OCI-LY1 (cell line): Measurements from ENCODE around the gene AGBL1.

Source experiments
- H2AFZ ChIP-seq: fragments of 200-600 bp; sonication (generic), shearing (Covaris generic); 2 replicates; pipeline ENCODE4 v1.6.0; 2014; ENCODE audit warnings: antibody characterized with exemption, mild to moderate bottlenecking, low read length
- H3F3A ChIP-seq: fragments of 200-600 bp; sonication (generic), shearing (Covaris generic); 2 replicates; pipeline ENCODE4 v1.6.0; 2014; ENCODE audit warnings: mild to moderate bottlenecking, antibody characterized with exemption, low read length, moderate library complexity; ENCODE audit not compliant: insufficient read depth
- H3K27ac ChIP-seq: fragments of 200-600 bp; sonication (generic); 2 replicates; pipeline ENCODE4 v1.5.1; 2014; ENCODE audit warnings: low read length, mixed run types, mild to moderate bottlenecking, low read depth; ENCODE audit not compliant: poor library complexity, severe bottlenecking
- H3K27me3 ChIP-seq: fragments of 200-600 bp; sonication (generic); 2 replicates; pipeline ENCODE4 v1.6.0; 2014; ENCODE audit warnings: antibody characterized with exemption, mild to moderate bottlenecking, low read length, moderate library complexity; ENCODE audit not compliant: insufficient read depth
- H3K36me3 ChIP-seq: fragments of 200-600 bp; sonication (generic); 2 replicates; pipeline ENCODE4 v1.6.1; 2014; ENCODE audit warnings: mild to moderate bottlenecking, antibody characterized with exemption, low read length, moderate library complexity, mixed read lengths; ENCODE audit not compliant: insufficient read depth
- H3K4me1 ChIP-seq: fragments of 200-600 bp; sonication (generic); 2 replicates; pipeline ENCODE4 v1.5.1; 2014; ENCODE audit warnings: mild to moderate bottlenecking, low read length, moderate library complexity; ENCODE audit not compliant: insufficient read depth, severe bottlenecking
- H3K4me2 ChIP-seq: fragments of 200-600 bp; sonication (generic), shearing (Covaris generic); 2 replicates; pipeline ENCODE4 v1.6.1; 2014; ENCODE audit warnings: low read length
- H3K4me3 ChIP-seq: fragments of 200-600 bp; sonication (generic); 2 replicates; pipeline ENCODE4 v1.5.1; 2014; ENCODE audit warnings: low read length, low read depth, mild to moderate bottlenecking, mixed read lengths; ENCODE audit not compliant: poor library complexity, severe bottlenecking
- H3K79me2 ChIP-seq: fragments of 200-600 bp; shearing (Covaris generic); 2 replicates; pipeline ENCODE4 v1.6.1; 2016; ENCODE audit warnings: mixed run types, low read length, mixed read lengths; ENCODE audit not compliant: insufficient read depth
- H3K9ac ChIP-seq: fragments of 200-600 bp; sonication (generic), shearing (Covaris generic); 2 replicates; pipeline ENCODE4 v1.6.1; 2014; ENCODE audit warnings: mild to moderate bottlenecking, low read length, mixed read lengths
- H3K9me2 ChIP-seq: fragments of 200-600 bp; sonication (generic), shearing (Covaris generic); 2 replicates; pipeline ENCODE4 v1.6.1; 2014; ENCODE audit warnings: low read depth, mild to moderate bottlenecking, low read length, mixed read lengths
- H3K9me3 ChIP-seq: fragments of 200-600 bp; shearing (Covaris generic); 2 replicates; pipeline ENCODE4 v1.6.1; 2014; ENCODE audit warnings: low read length, mixed read lengths
- H4K20me1 ChIP-seq: fragments of 200-600 bp; sonication (generic), shearing (Covaris generic); 2 replicates; pipeline ENCODE4 v1.6.0; 2016; ENCODE audit warnings: mild to moderate bottlenecking, low read length; ENCODE audit not compliant: insufficient read depth
- EZH2 ChIP-seq: fragments of 200-600 bp; sonication (generic), shearing (Covaris generic); IDR thresholded peaks from 2 replicates; pipeline ENCODE4 v1.8.0; 2017; ENCODE audit warnings: borderline replicate concordance, mixed run types, mild to moderate bottlenecking, antibody characterized with exemption, low read length, moderate library complexity, mixed read lengths
- TF ChIP-seq, protein P1 (sequence below): fragments of 200-600 bp; sonication (generic), shearing (Covaris generic); IDR thresholded peaks from 2 replicates; pipeline ENCODE4 v1.5.1; 2017; ENCODE audit warnings: mild to moderate bottlenecking, antibody characterized with exemption, low read length, moderate library complexity, mixed read lengths

AGBL1 gene

DNA sequence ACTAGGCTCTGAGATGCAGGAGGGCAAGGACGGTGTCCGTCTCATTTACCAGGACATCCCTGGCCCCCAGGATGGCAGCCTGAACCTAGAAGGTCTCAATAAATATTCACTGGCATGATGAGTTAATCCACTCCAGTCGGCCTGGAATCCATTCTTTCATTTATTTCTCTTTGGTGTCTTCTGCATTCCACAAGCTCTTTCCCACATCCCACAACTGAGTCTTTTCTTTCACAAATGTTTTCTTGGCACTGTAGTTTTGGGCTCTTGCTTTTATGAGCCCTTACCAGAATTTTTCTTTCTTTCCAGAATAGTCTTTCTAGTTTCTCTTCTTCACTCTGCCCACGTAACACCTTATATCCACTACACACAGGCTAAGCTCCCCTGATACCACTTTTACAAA, 778.0 kb downstream of the AGBL1 start:
- Histone ChIP-seq H4K20me1 (no peaks in the 10 kb centered on the region), H3K9me3 (no peaks in the 10 kb centered on the region), H3K9me2 (no peaks in the 10 kb centered on the region), H3K4me2 (no peak overlapping the region), H3K4me1 (no peaks in the 10 kb centered on the region), H3K79me2 (no peaks in the 10 kb centered on the region), H3K4me3 (no peak overlapping the region), H3K27me3 (no peaks in the 10 kb centered on the region), H3K36me3 (no peaks in the 10 kb centered on the region), H3K27ac (no peak overlapping the region), H3K9ac (no peak overlapping the region), H2AFZ (no peak overlapping the region), H3F3A (no peaks in the 10 kb centered on the region)
- TF ChIP-seq, protein P1, sequence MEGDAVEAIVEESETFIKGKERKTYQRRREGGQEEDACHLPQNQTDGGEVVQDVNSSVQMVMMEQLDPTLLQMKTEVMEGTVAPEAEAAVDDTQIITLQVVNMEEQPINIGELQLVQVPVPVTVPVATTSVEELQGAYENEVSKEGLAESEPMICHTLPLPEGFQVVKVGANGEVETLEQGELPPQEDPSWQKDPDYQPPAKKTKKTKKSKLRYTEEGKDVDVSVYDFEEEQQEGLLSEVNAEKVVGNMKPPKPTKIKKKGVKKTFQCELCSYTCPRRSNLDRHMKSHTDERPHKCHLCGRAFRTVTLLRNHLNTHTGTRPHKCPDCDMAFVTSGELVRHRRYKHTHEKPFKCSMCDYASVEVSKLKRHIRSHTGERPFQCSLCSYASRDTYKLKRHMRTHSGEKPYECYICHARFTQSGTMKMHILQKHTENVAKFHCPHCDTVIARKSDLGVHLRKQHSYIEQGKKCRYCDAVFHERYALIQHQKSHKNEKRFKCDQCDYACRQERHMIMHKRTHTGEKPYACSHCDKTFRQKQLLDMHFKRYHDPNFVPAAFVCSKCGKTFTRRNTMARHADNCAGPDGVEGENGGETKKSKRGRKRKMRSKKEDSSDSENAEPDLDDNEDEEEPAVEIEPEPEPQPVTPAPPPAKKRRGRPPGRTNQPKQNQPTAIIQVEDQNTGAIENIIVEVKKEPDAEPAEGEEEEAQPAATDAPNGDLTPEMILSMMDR = no peak
- no peak for TF ChIP-seq EZH2

DNA sequence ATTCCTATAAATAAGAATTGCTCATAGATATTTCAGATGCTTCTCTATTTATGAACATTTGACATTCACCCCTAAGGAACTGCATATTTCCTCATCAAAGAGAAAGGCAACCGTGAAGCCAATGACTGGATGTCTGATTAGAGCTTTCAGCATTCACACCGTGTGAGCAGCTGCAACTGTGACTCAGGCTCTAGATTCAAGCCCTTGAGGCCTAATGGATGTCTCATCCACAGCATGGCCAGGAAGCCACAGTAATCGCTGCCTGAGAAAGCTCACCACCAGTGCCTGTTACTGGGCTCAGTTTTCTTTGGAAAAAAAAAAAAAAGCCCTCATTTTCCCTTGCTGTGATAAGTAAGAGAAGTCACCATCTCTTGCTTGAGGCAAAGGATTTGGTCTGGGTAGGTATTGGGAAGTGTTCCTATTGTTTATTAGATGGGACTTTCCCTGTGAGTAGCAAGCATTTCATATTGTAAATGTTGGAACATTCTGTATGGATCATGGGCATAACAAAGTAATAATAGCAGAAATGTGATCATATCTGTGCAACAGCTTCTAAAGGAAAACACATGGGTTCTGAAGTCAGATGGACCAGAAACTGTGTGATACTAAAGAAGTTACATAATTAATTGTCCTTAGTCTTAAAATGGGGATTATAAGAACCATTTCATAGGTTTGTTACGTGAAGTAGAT, 783.7 kb downstream of the AGBL1 start:
- TF ChIP-seq, protein P1 = no peak
- TF ChIP-seq EZH2 = no peak
- Histone ChIP-seq H3K4me2 (no peak overlapping the region), H3K27ac (no peak overlapping the region), H2AFZ (no peak overlapping the region), H3K27me3 (no peaks in the 10 kb centered on the region), H3K9ac (no peak overlapping the region), H3K4me3 (no peak overlapping the region), H3K4me1 (no peaks in the 10 kb centered on the region), H3F3A (no peaks in the 10 kb centered on the region), H3K9me2 (no peaks in the 10 kb centered on the region), H3K36me3 (no peaks in the 10 kb centered on the region), H4K20me1 (no peaks in the 10 kb centered on the region), H3K9me3 (no peaks in the 10 kb centered on the region), H3K79me2 (no peaks in the 10 kb centered on the region)

DNA sequence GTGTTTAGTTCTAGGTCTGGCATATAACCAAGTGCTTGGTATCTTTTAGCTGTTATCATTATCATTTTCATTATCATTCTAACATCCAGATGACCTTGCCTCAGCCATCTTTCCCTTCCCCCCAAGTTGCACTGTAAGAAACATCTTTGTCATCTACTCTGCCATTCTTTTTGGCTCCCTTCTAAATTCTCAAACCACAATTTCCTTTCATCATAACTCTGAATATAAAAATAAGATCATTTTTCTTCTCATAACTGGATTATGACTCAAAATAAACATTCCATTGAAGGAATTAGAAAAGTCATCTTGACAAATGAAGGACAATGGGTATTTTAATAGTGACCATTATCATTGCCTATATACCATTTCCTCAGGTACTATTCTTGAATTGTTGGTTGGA, 786.2 kb downstream of the AGBL1 start:
- H3K4me3 ChIP-seq = no peak overlapping the region
- no peak overlapping the region for H3K4me2 ChIP-seq
- no peaks in the 10 kb centered on the region for H3K27me3 ChIP-seq
- no peak overlapping the region for H2AFZ ChIP-seq
- H3K9me3 ChIP-seq = no peaks in the 10 kb centered on the region
- no peaks in the 10 kb centered on the region for H3K9me2 ChIP-seq
- no peaks in the 10 kb centered on the region for H4K20me1 ChIP-seq
- TF ChIP-seq EZH2 = no peak
- TF ChIP-seq, protein P1 = no peak
- no peak overlapping the region for H3K27ac ChIP-seq
- no peaks in the 10 kb centered on the region for H3F3A ChIP-seq
- no peaks in the 10 kb centered on the region for H3K36me3 ChIP-seq
- H3K79me2 ChIP-seq = no peaks in the 10 kb centered on the region
- no peaks in the 10 kb centered on the region for H3K4me1 ChIP-seq
- no peak overlapping the region for H3K9ac ChIP-seq
